H1 (cell line): ENCODE results near the gene TXNDC15. TPM values are rescaled to one million over a fixed set of nuclear protein-coding genes. Genes with fewer than 3 reads are reported as not detected.

Source experiments
- CTCF ChIA-PET: fragments of 300-600 bp; sonication (Branson Sonifier 250); formaldehyde crosslinking; loops from one replicate; lab custom pipeline; 2021; ENCODE audit not compliant: partially characterized antibody; lab: Charles Lee
- POLR2A ChIA-PET: fragments of 300-600 bp; sonication (Branson Sonifier 250); formaldehyde crosslinking; loops from one replicate; lab custom pipeline; 2021; ENCODE audit warnings: inconsistent platforms; ENCODE audit not compliant: partially characterized antibody; lab: Charles Lee
- DNase-seq, 2 experiments: peaks; one replicate each; pipeline versions ENCODE4 v3.0.0 to v3.0.0-alpha.2; 2010 to 2022; ENCODE audit warnings: low spot score in 2 of 2, low read depth in 1 of 2, mixed read lengths in 1 of 2
- FAIRE-seq: peaks from 2 replicates; lab custom pipeline; 2011; peaks lifted over from hg19 to GRCh38; lab: Jason Lieb, UNC
- H2AFZ ChIP-seq: 2 replicates; pipeline ENCODE4 v1.8.1; 2012; ENCODE audit warnings: low read length, inconsistent platforms
- H2AK5ac ChIP-seq: 2 replicates; pipeline ENCODE4 v1.6.1; 2013; ENCODE audit warnings: low read depth, low read length
- H2BK120ac ChIP-seq: replicated peaks from 2 replicates; pipeline ENCODE3; 2013; ENCODE audit warnings: low read depth, low read length, inconsistent platforms
- H2BK12ac ChIP-seq: 2 replicates; pipeline ENCODE4 v1.6.1; 2013; ENCODE audit warnings: low read depth, low read length
- H2BK15ac ChIP-seq: 2 replicates; pipeline ENCODE4 v1.6.1; 2013; ENCODE audit warnings: low read length
- H2BK20ac ChIP-seq: 2 replicates; pipeline ENCODE4 v1.6.1; 2013; ENCODE audit warnings: low read length
- H2BK5ac ChIP-seq: 2 replicates; pipeline ENCODE4 v1.6.1; 2013; ENCODE audit warnings: low read depth, low read length
- H3K14ac ChIP-seq: 2 replicates; pipeline ENCODE4 v1.6.1; 2013; ENCODE audit warnings: inconsistent platforms; ENCODE audit not compliant: insufficient read length
- H3K18ac ChIP-seq: 2 replicates; pipeline ENCODE4 v1.6.1; 2013; ENCODE audit warnings: low read length; ENCODE audit errors: extremely low read depth
- H3K23ac ChIP-seq: 2 replicates; pipeline ENCODE4 v1.6.1; 2013; ENCODE audit warnings: inconsistent platforms; ENCODE audit not compliant: insufficient read length
- H3K23me2 ChIP-seq: 2 replicates; pipeline ENCODE4 v1.6.1; 2013; ENCODE audit warnings: low read depth, low read length
- H3K27ac ChIP-seq: 2 replicates; pipeline ENCODE4 v1.6.1; 2011; ENCODE audit warnings: low read depth, low read length, inconsistent platforms
- H3K27me3 ChIP-seq, 4 experiments: replicated peaks in 1 of 4; 1 replicate in 1 of 4; 2 replicates in 3 of 4; pipeline versions ENCODE4 v1.6.1 to v1.8.1; 2011 to 2013; ENCODE audit warnings: low read length in 3 of 4, mild to moderate bottlenecking in 3 of 4, inconsistent platforms in 2 of 4, mixed read lengths in 2 of 4, moderate library complexity in 1 of 4; ENCODE audit not compliant: control insufficient read depth in 3 of 4, insufficient read depth in 3 of 4; ENCODE audit errors: extremely low read depth in 1 of 4
- H3K36me3 ChIP-seq, 4 experiments: 2 replicates each; pipeline versions ENCODE4 v1.6.1 to v1.8.1; 2011 to 2013; ENCODE audit warnings: mild to moderate bottlenecking in 4 of 4, low read length in 3 of 4, moderate library complexity in 2 of 4, control low read depth in 1 of 4, inconsistent platforms in 1 of 4; ENCODE audit not compliant: insufficient read depth in 4 of 4, control insufficient read depth in 2 of 4
- H3K4ac ChIP-seq: replicated peaks from 2 replicates; pipeline ENCODE3; 2013; ENCODE audit warnings: low read length, low read depth, mixed read lengths, inconsistent platforms; ENCODE audit not compliant: insufficient read length
- H3K4me1 ChIP-seq, 4 experiments: replicated peaks in 1 of 4; 1 replicate in 1 of 4; 2 replicates in 3 of 4; pipeline versions ENCODE4 v1.6.1 to v1.8.1; 2011 to 2013; ENCODE audit warnings: low read length in 3 of 4, inconsistent platforms in 2 of 4, mixed read lengths in 1 of 4; ENCODE audit not compliant: insufficient read depth in 4 of 4, control insufficient read depth in 3 of 4
- H3K4me2 ChIP-seq, 2 experiments: 2 replicates each; pipeline versions ENCODE4 v1.6.1 to v1.8.1; 2011 to 2013; ENCODE audit warnings: low read depth in 2 of 2, low read length in 2 of 2, control low read depth in 1 of 2, inconsistent platforms in 1 of 2, mild to moderate bottlenecking in 1 of 2; ENCODE audit not compliant: insufficient read depth in 1 of 2
- H3K4me3 ChIP-seq, 4 experiments: fragments of 200-600, 300-600 bp in 1 of 4; sonication (generic), shearing (Covaris generic), sonication (Bioruptor Twin) in 1 of 4; 2 replicates each; pipeline versions ENCODE4 v1.5.1 to v1.8.1; 2011 to 2016; ENCODE audit warnings: low read length in 4 of 4, low read depth in 3 of 4, control low read depth in 2 of 4, inconsistent platforms in 2 of 4, mild to moderate bottlenecking in 2 of 4, mixed read lengths in 1 of 4, moderate library complexity in 1 of 4; ENCODE audit not compliant: insufficient read depth in 2 of 4; ENCODE audit errors: extremely low read depth in 1 of 4
- H3K56ac ChIP-seq: replicated peaks from 2 replicates; pipeline ENCODE3; 2013; ENCODE audit warnings: low read depth, mild to moderate bottlenecking, mixed read lengths, low read length, inconsistent platforms; ENCODE audit not compliant: insufficient read length
- H3K79me1 ChIP-seq: 2 replicates; pipeline ENCODE4 v1.6.1; 2013; ENCODE audit warnings: low read depth, low read length, control low read depth
- H3K79me2 ChIP-seq, 2 experiments: 2 replicates each; pipeline versions ENCODE4 v1.6.1 to v1.8.1; 2012 to 2013; ENCODE audit warnings: low read length in 2 of 2, mild to moderate bottlenecking in 2 of 2, inconsistent platforms in 1 of 2; ENCODE audit not compliant: insufficient read depth in 2 of 2, control insufficient read depth in 1 of 2
- H3K9ac ChIP-seq, 4 experiments: replicated peaks in 1 of 4; 1 replicate in 1 of 4; 2 replicates in 3 of 4; pipeline versions ENCODE4 v1.6.1 to v1.8.1; 2011 to 2013; ENCODE audit warnings: low read depth in 3 of 4, low read length in 3 of 4, control low read depth in 2 of 4, mild to moderate bottlenecking in 2 of 4, moderate library complexity in 2 of 4, inconsistent platforms in 1 of 4; ENCODE audit errors: extremely low read depth in 1 of 4
- H3K9me3 ChIP-seq, 2 experiments: 2 replicates each; pipeline versions ENCODE4 v1.6.1 to v1.8.1; 2012 to 2013; ENCODE audit warnings: mild to moderate bottlenecking in 2 of 2, moderate library complexity in 2 of 2, control low read depth in 1 of 2, inconsistent platforms in 1 of 2, low read depth in 1 of 2, low read length in 1 of 2, mixed read lengths in 1 of 2; ENCODE audit not compliant: insufficient read depth in 2 of 2
- H4K20me1 ChIP-seq, 2 experiments: replicated peaks in 1 of 2; 2 replicates each; pipeline versions ENCODE3 to v1.8.1; 2011 to 2013; ENCODE audit warnings: inconsistent platforms in 2 of 2, low read length in 2 of 2, mild to moderate bottlenecking in 1 of 2; ENCODE audit not compliant: insufficient read depth in 2 of 2, control insufficient read depth in 1 of 2
- H4K5ac ChIP-seq: 2 replicates; pipeline ENCODE4 v1.6.1; 2013; ENCODE audit warnings: low read length, low read depth, mixed read lengths, inconsistent platforms; ENCODE audit not compliant: insufficient read length
- H4K8ac ChIP-seq: 2 replicates; pipeline ENCODE4 v1.8.0; 2013; ENCODE audit warnings: mild to moderate bottlenecking, moderate library complexity, low read length, inconsistent platforms; ENCODE audit not compliant: insufficient read depth; ENCODE audit errors: extremely low read depth
- H4K91ac ChIP-seq: replicated peaks from 2 replicates; pipeline ENCODE3; 2013; ENCODE audit warnings: low read length, mixed read lengths, inconsistent platforms; ENCODE audit not compliant: insufficient read length
- BCL11A ChIP-seq, 2 experiments: IDR thresholded peaks; one replicate each; pipeline ENCODE4 v1.6.1; 2011; ENCODE audit warnings: low read depth in 2 of 2, low read length in 2 of 2, mild to moderate bottlenecking in 2 of 2
- MAFK ChIP-seq: IDR thresholded peaks from 2 replicates; pipeline ENCODE4 v1.6.1; 2012; ENCODE audit warnings: low read depth, mild to moderate bottlenecking, improper control_type of control experiment, low read length
- POLR2A ChIP-seq, 2 experiments: IDR thresholded peaks; 1 replicate in 1 of 2; 2 replicates in 1 of 2; pipeline ENCODE4 v1.6.1; 2011; ENCODE audit warnings: low read depth in 2 of 2, low read length in 2 of 2, mild to moderate bottlenecking in 2 of 2; ENCODE audit errors: control extremely low read depth in 1 of 2
- WGBS, 2 experiments: shearing (Covaris generic) in 1 of 2; methylation state at CpG; one replicate each; pipeline versions ENCODE4 v1.1.6 to v1.1.7; 2013 to 2015; ENCODE audit warnings: low lambda C conversion rate in 2 of 2, mixed read lengths in 2 of 2, inconsistent platforms in 1 of 2, low coverage in 1 of 2, missing lambda C conversion rate in 1 of 2; ENCODE audit not compliant: insufficient replicate concordance in 2 of 2, insufficient coverage in 1 of 2, insufficient read length in 1 of 2; ENCODE audit errors: extremely low coverage in 1 of 2, missing lambda C conversion rate in 1 of 2; 5-methylcytosine and 5-hydroxymethylcytosine counted together
- polyA plus RNA-seq, 7 experiments: library from polyadenylated mRNA; depleted of rRNA in 3 of 7; stranded (reverse) in 5 of 7; unstranded in 2 of 7; fragments of >200 nt in 5 of 7; fragments of 200-250 nt in 2 of 7; gene quantifications; 1 replicate in 5 of 7; 2 replicates in 1 of 7; 4 replicates in 1 of 7; pipeline versions ENCODE4 v1.2.1 to v1.2.3, GENCODE V29; 2011 to 2013; ENCODE audit warnings: missing spikeins in 2 of 7, mixed read lengths in 2 of 7
- total RNA-seq: library from RNA; stranded (reverse); fragmentation: NEBNext Ultra II Directional; extraction: Animal tissue kit (Norgen Biotek cat#: 25700); gene quantifications from 2 replicates; pipeline ENCODE4 v1.2.1, GENCODE V29; 2021
- TF ChIP-seq, protein P1 (sequence below): IDR thresholded peaks from 2 replicates; pipeline ENCODE4 v1.6.1; 2012; ENCODE audit warnings: low read length, inconsistent platforms
- TF ChIP-seq, protein P2 (sequence below): IDR thresholded peaks from 2 replicates; pipeline ENCODE4 v1.6.1; 2011; ENCODE audit warnings: low read length, improper control_type of control experiment

Gene TXNDC15
- total and polyA plus RNA-seq, 2 of the 8 experiments (the other 6 are each of a cell fraction or from before 2014, with no cell fraction given) = 20.1 to 30.8 TPM

DNA sequence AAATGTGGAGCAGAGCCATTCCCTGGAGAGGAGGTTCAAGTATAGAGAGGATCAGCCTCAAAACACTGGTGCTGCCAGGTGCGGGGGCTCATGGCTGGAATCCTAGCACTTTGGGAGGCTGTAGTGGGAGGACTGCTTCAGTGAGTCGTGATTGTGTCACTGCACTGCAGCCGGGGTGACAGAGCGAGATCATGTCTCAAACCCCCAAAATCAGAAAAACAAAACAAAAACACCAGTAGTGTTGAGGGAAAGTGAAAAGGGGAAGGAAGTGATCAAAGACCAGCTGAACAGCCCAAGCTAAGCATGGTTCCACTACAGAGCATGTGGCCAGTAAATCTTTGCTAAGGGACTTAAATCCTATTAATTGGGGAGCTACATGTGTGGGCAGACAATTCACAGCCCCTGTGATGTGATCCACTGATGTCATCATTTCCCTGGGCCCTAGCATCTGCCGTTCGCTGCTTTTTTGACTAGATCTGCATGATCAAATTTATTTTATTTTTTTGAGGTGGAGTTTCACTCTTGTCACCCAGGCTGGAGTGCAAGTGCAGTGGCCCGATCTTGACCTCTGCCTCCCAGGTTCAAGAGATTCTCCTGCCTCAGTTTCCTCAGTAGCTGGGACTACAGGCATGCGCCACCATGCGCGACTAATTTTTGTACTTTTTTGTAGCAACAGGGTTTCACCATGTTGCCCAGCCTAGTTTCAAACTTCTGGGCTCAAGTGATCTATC is 28.1 kb downstream of the TXNDC15 start:
- Histone ChIP-seq H4K5ac (no peak overlapping the region), H2BK120ac (no peak overlapping the region), H2AFZ (no peak overlapping the region), H3K4me3 (no peak overlapping the region), H2AK5ac (no peak overlapping the region), H3K79me2 (no peaks in the 10 kb centered on the region), H4K91ac (no peak overlapping the region), H3K56ac (no peak overlapping the region), H3K23ac (no peak overlapping the region), H3K9ac (no peak overlapping the region), H3K4ac (no peak overlapping the region), H2BK20ac (no peak overlapping the region), H4K20me1 (no peaks in the 10 kb centered on the region), H3K4me2 (no peak overlapping the region), H3K79me1 (no peaks in the 10 kb centered on the region), H2BK5ac (no peak overlapping the region), H3K27ac (no peak overlapping the region), H3K4me1 (peaks cover 0 to 4% (median 0%) of the 10 kb centered on the region in 4 experiments; a peak in 3 of 7 replicates), H2BK12ac (no peak overlapping the region), H3K18ac (no peak overlapping the region), H3K27me3 (no peaks in the 10 kb centered on the region), H3K9me3 (no peaks in the 10 kb centered on the region), H3K36me3 (no peaks in the 10 kb centered on the region), H3K14ac (no peak overlapping the region), H4K8ac (no peak overlapping the region), H3K23me2 (peaks cover 3% of the 10 kb centered on the region; the same call in 1 of the 2 replicates), H2BK15ac (no peak overlapping the region)
- ChIA-PET CTCF (interaction anchor here (0.6 to 3.7 kb wide), 8 partner anchors 11 to 393 kb away, joined by 3 to 18 read pairs (median 4); no protein-coding TSS in a partner anchor), POLR2A (interaction anchor here (0.8 to 5.8 kb wide), 5 partner anchors 9 to 57 kb away, joined by 3 to 54 read pairs (median 4); partner anchors contain the start of genes C5orf24 and TXNDC15)
- FAIRE-seq = no peak
- 90% methylated on average over 10 of the region's 10 CpGs; no CpG with 5 or more reads in 1 of the 2 experiments for WGBS, 2 experiments
- DNase-seq = no peak
- TF ChIP-seq, protein P1, sequence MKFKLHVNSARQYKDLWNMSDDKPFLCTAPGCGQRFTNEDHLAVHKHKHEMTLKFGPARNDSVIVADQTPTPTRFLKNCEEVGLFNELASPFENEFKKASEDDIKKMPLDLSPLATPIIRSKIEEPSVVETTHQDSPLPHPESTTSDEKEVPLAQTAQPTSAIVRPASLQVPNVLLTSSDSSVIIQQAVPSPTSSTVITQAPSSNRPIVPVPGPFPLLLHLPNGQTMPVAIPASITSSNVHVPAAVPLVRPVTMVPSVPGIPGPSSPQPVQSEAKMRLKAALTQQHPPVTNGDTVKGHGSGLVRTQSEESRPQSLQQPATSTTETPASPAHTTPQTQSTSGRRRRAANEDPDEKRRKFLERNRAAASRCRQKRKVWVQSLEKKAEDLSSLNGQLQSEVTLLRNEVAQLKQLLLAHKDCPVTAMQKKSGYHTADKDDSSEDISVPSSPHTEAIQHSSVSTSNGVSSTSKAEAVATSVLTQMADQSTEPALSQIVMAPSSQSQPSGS = no peak
- TF ChIP-seq BCL11A (IDR thresholded peaks at IDR 0.05; ENCODE audit: low read depth in 2 of 2, low read length in 2 of 2) (no peak), POLR2A (IDR thresholded peaks at IDR 0.05; ENCODE audit: control extremely low read depth in 1 of 2, low read depth in 2 of 2, low read length in 2 of 2) (no peak), MAFK (no peak)
- TF ChIP-seq, protein P2, sequence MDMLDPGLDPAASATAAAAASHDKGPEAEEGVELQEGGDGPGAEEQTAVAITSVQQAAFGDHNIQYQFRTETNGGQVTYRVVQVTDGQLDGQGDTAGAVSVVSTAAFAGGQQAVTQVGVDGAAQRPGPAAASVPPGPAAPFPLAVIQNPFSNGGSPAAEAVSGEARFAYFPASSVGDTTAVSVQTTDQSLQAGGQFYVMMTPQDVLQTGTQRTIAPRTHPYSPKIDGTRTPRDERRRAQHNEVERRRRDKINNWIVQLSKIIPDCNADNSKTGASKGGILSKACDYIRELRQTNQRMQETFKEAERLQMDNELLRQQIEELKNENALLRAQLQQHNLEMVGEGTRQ = no peak
